OCI-M2 (cell line): ENCODE data around the gene PRR5L.

Source experiments
- DNase-seq: peaks from one replicate; lab custom pipeline; 2025; ENCODE audit not compliant: unreplicated experiment; lab: John Stamatoyannopoulos, UW

The PRR5L gene

DNA sequence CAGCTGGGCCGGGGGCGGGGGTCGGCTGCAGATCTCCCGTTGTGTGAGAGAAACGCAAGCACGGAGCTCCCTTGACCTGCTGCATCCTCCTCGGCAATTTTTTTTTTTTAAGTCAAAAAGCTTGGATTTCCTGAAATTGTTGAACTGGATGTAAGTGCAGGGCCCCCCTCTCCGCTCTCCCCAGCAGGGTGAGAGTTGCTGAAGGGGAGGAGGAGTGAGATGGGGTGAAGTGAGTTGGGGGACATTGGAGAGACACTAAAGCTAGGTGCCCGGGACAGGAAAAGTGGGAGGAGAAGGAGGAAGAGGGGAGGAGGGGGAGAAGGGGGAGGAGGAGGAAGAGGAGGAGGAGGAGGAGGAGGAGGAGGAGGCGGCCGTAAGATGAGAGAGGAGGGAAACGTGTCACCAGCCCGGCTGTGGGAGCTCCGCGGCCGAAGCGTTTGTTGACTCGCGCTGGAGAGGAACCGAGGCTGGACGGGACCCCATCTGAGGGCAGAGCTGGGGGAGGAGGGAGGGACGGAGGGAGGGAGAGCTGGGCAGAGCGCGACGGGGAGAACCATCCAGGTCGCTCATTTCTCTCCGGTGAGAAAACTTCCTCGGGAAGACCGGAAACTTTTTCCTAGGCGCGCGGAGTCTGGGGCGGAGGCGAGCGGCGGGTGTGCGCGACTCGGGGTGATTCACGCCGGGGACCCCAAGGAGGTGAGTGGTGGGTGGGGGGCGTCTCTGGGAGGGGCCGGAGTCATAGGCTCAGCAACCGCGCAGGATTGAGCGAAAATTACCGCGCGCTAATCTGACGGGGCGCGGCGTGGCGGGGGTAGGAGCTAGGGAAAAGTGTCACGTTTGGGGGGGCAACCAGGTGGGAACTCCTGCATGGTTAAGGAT, 80.2 kb downstream of the PRR5L start:
- no peak for DNase-seq

DNA sequence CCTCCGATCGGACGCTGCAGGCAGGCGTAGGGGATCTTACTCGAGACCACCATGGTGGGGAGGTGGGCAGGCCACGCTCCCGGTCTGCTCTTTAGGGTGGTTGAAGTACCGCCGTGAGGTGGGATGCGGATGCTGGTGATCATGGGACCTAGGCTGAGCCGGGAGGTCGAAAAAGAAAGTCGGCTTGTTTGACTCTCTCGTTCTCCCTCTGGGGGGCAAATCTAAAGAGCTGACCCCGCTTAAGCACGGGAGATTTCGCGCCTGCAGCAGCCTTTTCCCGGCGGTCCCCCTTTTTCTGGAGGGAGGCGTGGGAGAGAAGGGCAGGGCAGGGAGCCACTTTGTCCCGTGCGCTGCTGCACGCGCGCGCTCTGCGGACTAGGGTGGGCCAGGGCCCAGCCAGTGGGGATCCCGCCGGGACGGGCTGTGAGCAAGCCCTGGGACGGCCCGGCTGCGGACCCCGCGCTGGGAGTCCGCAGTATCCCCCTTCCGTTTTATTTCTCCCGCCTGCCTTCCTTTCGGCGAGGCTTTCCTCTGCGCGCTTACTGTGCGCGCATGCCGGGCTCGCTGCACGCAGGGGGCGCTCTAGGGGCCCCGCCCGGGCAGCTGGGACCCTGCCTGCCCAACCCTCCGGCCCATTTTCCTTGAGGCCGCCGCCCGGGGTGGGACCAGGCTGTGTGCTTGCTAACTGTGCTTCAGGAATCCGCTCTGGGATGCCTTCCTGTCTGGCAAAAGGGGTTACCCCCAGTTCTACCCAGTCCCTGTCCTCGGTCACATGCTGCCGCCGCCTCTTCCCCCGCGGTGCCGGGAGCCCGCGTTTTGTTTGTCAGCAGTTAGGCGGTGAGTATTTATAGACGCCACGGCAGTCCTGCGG, 81.0 kb downstream of the PRR5L start:
- no peak for DNase-seq

DNA sequence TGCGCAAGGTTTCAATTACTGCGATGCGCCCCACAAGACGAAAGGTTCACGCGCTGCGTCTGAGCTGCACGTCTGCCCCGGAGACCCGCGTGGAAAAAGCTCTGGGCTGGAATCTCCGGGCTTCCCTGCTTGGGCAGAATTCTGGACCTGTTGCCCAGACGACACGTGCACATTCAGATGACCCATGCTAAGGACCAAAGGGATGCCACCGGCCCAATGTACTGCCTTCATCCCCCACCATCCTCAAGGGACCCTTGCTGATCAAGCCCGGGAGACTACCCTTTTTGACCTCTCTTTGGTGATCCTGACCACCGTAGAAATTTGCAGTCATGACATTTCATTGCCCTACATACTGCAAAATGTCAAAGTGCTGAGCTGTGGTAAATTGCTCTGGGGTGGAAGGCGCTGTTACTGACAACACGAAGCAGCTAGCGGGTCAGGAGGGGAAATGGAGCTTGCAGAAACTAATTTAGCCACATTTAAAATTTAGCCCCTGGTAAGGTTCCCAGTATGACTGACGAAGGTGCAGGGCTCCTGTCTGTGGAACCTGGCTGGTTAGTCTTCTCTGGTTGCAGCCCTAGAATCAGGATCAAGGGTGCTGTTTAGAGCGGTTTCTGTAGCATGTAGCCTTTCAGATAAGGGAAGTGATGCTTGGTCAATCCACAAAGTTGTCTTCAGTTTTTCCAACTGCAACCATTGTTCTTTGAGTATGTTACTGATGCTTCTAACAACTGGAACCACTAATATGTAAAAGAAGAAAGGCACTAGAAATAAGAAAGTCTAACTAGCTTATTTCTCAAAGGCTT, 81.9 kb downstream of the PRR5L start:
- DNase-seq = no peak

DNA sequence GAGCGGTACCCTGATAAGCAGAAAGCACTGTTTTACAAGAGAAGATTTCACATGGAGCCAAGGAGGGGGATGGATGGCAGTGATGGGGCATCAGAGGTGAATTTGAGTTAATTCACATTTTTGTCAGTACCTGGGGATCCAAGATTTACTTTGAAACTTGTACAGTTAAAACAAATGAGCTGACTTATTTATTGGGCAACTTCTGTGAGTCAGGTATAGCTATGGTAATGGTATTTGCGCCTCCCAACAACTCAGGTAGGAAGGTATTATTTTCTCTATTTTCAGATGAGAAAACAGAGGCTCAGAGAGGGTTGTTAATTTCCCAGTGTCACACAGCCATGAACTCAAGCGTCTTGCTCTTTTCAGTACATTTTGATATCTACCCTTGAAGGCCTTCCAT, 83.6 kb downstream of the PRR5L start:
- no peak for DNase-seq

DNA sequence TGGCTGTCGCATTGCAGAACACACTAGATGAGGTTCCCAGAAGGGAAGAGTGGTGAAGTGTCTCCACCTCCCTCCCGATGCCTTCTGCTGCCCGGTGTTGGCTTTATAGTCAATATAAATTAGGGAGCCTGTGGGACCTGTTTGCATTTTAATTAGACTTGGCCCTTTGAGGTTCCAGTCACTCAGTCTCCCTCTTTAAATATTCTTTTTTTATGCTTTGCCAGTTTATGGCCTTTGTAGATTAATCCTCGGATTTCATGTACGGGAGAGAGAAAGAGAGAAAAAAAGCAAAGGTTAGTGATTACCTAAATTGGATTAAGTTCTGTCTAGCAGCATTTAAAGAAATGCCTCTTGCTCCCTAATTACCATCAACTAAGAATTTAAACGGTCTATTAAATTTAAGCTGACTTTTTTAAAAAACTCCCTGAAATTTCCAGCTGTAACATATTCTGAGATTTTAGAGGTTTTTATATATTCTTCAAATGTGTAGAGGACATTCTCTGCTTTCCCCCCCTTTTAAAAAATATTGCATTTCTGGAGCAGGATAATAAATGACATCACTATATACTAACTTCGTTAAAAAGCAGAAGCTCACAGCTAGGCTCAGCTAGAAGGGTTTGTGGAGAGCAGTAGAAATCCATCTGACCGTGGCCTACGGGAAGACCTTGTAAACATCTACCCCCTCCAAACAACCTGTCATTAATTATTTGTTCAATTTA, 84.4 kb downstream of the PRR5L start:
- no peak for DNase-seq

DNA sequence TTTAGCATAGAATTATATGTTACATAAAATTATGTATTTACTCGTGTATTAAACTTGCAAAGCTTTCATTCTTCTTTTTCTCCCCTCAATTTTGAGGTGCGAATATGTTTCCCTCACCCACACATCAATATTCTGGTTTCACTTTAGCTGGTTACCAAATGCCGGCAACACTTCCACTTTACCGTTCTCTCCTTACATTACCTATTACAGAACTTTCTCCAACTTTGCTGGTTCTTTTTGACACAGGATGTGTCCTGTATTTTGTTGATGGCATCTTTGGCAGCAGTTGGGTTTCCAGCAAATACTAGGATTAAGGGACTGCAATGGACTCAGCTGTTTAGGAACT, 84.9 kb downstream of the PRR5L start:
- DNase-seq = no peak

DNA sequence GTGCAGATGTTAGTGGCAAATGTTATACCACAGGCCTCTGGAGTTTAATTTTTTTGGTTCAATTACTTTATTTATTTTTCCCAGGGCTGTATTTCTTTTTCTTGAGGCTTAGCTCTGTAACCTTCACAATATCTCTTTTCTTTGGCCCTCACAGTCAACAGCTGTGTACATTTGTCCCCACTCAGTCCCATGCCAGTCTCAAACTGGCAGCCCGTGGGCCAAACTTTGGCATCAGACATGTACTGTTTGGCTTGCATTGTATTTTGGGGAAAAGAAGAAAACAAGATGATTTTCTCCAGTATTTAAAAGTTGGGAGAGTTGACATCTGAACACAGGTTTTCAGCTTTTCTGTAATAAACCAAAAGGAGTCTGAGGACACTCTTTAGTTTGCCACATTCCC, 87.1 kb downstream of the PRR5L start:
- DNase-seq = no peak

DNA sequence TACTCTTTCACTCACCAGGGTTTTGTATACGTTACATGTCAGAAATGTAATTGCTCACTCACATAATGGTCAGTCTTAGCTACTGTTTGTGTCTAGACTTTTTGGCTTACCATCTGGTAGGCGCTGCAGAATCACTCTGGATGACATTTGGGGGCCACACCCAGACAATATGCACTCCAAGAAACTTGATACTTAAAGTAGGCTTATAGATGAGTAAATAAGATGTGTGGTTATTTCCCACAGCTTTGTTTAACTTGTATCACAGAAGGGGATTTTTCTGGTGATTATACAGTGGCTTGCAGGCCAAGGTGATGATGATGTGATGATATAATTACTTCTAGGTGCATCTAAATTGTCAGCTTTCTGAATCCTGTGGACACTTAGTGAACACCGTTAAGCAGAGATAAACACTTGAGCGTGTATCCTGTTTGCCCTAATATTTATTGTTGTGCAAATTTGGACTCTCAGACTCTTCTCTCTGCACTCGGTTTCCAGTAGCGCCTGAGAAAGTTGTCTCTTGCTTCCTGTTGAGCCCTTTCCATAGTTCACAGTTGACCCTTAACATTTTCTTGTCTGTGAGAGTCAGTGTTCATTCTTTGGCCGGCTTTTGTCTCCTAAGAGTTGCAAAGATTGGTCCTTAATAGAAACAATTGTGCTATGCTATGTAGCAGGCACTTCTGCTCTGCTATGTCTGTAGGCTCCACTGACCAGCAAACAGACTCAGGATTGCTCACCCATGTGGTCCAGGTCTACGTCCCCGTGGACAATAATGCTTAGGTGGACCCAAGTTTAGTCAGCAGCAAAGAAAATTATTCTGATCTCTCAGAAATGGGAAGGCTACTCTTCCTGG, 89.3 kb downstream of the PRR5L start:
- no peak for DNase-seq

DNA sequence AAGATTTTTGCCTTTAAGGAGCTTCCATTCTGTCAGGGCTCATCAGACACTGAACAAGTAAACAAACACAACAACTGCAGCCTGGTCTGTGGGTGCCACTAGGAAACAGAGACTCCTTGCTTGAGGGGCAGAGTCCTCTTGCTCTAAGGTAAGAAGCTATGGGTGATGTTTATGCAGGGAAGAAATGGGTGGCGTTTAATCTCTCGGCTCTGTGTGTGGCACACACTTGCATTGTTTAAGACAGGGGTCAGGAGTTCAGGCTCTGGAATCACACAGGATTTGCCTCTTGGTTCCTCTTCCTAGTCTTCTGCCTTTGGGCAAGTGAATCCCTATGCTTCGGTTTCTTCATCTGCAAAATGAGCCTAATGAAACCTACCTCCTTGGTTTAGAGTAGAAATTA, 90.3 kb downstream of the PRR5L start:
- no peak for DNase-seq

DNA sequence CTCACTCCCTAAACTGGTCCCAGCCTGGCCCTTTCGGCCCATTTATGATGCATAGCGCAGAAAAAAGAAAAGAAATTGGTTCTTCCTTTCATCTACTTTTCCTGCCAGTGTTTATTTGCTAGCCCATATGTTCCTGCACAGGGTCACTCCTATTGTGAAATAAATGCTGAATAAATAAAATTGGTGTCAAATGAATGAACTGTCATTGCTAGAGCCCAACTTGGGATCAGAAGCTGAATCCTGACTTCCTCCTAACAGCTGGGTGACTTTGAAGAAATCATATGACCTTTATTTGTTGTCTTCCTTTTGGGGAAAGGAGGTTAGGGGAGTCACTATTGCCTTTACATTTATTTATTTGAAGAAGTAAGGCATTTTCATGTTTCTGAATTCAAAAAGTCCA, 92.0 kb downstream of the PRR5L start:
- DNase-seq = no peak

DNA sequence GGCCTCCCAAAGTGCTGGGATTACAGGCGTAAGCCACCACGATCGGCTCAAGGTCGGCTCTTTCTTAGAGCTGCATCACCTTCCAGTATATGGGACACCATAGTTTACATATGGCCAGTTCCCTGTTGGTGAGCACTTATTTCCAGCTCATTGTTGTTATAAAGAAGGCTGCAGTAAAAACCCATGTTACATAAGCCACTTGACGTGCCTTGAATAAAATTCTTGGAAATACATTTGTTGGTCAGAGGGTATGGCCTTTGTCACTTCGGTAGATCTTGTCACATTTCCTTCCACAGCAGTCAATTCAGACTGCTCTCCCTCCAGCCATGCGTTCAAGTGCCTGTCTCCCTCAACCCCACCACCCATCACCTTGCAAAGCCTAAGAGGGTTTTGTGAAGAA, 92.9 kb downstream of the PRR5L start:
- no peak for DNase-seq

DNA sequence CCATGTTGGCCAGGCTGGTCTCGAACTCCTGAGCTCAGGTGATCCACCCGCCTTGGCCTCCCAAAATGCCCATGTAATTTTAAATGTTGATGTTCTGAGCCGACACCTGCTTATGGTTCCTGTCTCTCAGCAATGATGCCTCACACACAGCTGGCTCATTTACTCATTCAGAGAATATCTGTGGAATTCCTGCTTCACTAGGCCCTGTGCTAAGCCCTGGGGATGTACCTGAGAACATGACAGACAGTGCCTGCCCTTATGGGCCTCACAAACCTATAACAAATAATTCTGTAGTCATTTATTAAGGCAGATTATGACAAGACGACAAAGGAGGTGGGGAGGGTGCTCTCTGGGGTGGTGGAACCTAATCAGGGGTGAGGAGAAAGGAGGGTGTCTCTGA, 93.7 kb downstream of the PRR5L start:
- no peak for DNase-seq

DNA sequence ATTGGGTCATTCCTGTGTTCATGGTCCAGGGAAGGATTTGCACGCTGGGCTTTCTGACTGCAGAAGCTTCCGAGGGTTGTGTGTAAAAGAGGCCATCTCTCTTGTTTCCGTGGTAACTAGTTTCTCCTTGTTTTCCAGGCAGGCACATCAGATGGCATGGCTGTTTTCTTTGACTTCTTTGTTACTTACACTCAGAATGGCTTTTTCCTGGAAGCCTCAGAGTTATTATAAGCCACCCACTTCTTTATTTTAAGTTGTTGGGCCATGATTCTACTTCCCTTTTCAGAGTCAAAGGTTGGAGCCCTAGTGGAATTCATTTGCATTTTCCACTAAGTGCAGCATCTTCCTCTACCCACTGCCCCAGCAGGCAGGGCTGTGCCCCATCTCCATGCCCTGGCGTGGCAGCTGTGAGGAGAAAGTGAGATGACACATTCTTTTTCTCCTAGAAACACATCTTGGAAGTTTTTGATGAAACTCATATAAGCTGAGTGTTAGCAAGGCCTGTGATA, 94.9 kb downstream of the PRR5L start:
- no peak for DNase-seq

DNA sequence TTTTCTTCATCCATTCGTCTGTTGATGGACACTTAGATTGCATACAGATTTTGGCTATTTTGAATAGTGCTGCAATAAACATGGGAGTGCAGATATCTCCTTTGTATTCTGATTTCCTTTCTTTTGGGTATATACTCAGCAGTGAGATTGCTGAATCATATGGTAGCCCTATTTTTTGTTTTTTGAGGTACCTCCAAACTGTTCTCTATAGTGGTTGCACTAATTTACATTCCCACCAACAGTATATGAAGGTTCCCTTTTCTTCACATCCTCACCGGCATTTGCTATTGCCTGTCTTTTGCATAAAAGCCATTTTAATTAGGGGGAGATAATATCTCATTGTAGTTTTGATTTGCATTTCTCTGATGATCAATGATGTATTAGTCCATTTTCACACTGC, 96.1 kb downstream of the PRR5L start:
- DNase-seq = no peak

DNA sequence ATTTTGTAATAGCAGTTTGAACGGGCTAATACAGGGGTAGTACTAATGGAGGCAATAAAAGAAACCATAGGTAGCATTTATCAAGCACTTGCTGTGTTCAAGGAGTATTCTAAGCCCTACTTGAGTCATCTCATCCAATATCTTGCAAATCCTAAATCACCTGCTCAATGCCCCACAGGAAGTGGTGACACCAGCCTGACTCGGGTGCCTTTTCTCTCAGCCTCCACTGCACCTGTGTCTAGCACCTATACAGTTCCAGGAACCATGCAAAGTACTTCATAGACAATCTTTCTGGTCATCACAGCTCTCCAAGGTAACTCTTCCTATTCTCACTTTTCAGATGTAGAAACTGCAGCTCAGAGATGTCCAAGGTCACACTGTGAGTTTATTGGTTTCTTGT, 98.0 kb downstream of the PRR5L start:
- DNase-seq = no peak

DNA sequence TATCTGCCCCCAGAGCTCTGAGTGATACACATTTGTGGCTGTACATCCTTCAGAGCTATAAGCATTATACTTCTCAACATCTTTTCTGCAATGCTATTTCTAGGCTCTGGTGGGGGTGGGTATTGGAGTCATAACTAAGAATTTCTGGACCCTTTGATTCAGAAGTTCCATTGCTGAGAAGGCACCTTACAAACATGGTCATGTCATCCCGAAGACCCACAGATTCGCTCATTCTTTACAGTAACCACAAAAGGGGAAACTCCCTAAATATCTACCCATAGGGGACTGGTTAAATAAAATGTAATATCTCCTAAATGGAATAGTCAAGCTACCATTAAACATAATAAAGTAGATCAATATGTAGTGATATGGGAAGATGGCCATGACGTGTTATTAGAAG, 98.8 kb downstream of the PRR5L start:
- no peak for DNase-seq

DNA sequence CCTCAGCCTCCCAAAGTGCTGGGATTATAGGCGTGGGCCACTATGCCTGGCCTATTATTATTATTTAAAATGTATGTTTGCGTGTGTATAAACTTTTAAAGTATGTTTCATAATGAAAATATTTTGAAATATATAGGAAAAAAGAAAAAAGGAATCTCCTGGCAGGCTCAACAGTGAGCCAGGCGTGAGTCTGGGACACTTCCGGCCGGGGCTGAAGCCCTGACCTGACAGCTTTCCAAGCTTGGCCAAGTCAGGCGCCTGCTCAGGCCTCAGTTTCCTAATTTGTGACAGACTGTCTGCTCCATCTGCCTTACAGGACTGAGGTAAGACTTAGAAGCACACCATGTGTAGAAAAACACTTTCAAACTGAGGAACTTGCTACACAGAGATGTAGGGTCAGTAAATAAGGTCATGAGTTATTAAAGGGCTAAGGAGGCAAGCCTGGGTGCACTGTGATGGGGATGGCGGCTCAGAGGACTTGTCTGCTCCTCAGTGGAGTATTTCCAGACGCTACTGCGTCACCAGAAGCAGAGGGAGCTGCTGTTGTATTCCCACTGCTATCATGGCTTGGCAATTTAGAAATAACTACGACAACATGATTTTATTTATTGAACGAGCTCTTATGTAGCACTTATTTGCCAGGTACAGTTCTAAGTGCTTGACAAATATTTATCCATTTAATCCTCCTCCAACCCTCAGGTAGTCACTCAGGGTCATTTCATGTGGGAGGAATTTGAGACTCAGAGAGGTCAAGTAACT, 100.1 kb downstream of the PRR5L start:
- no peak for DNase-seq

DNA sequence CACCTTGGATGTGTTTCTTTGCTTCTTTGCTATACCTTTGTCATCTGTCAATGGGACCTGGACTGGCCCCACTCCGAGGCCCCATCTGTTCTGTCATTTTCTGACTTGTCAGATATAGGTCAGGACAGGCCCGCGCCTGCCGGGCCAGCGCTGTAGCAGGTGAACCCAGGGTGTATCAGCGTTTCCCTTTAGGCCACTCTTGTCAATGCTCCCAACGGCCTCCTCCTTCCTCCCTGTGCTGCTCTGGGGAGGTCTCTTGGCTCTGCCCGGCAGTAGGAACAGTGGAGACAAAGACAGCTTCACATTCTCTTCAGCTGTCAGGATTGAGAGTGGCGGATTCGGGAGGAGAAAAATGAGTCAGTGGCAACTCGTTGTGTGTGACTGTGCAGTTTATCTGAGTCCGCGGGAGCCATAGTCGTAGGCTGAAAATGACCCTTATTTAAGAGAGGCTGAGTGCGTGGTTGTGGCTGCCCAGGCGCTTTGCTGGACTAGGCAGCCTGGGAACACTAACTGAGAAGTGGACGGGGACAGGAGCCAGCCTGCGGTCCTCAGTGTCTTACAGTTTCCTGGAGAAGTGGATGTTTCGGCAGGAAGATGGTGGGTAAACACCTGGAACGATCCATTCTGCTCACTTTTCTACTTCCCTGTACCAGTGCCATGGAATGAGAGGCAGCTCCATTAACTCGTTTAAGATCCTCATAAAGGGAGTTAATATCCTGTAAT, 102.3 kb downstream of the PRR5L start:
- DNase-seq = no peak
